Superior temporal gyrus (tissue), 1 donor: ENCODE measurements around the gene NXT1.
"Not testable (repeated sequence)": the region's sequence is repeated elsewhere in the genome, so short reads cannot be mapped to it uniquely, and the experiment has no call there.

ENCODE experiments used
- DNase-seq: peaks from one replicate; pipeline ENCODE4 v3.0.0-alpha.2; 2016; ENCODE audit errors: extremely low spot score

Gene NXT1

GRCh38 chr20:23331450-23332350, 18.9 kb upstream of the NXT1 start:
- DNase-seq = no peak

GRCh38 chr20:23332467-23332866, 18.1 kb upstream of the NXT1 start:
- no peak for DNase-seq

- DNase-seq = no peak
These were observed 16.5 kb upstream of the NXT1 start for GRCh38 chr20:23334111-23334510.

- no peak for DNase-seq
These were observed 15.1 kb upstream of the NXT1 start for GRCh38 chr20:23335521-23335920.

GRCh38 chr20:23336476-23336875, 14.1 kb upstream of the NXT1 start:
- DNase-seq = no peak

- no peak for DNase-seq
These were observed 13.3 kb upstream of the NXT1 start for GRCh38 chr20:23337312-23337711.

GRCh38 chr20:23339986-23340385, 10.6 kb upstream of the NXT1 start:
- no peak for DNase-seq

GRCh38 chr20:23340524-23340923, 10.1 kb upstream of the NXT1 start:
- peak; percentile 78 for DNase-seq

GRCh38 chr20:23341073-23341472, 9.5 kb upstream of the NXT1 start:
- no peak for DNase-seq

- no peak for DNase-seq
These were observed 7.0 kb upstream of the NXT1 start for GRCh38 chr20:23343590-23343989.

- DNase-seq = no peak
These were observed 6.3 kb upstream of the NXT1 start for GRCh38 chr20:23344336-23344735.

- DNase-seq = no peak
These were observed 4.6 kb upstream of the NXT1 start for GRCh38 chr20:23346002-23346401.

- no peak for DNase-seq
These were observed 2.8 kb upstream of the NXT1 start for GRCh38 chr20:23347791-23348190.

GRCh38 chr20:23348510-23348909, 2.1 kb upstream of the NXT1 start:
- not testable (repeated sequence) for DNase-seq

- no peak for DNase-seq
These were observed 1.0 kb upstream of the NXT1 start for GRCh38 chr20:23349338-23350195.

- no peak for DNase-seq
These were observed 580 bp downstream of the NXT1 start for GRCh38 chr20:23350904-23351838.

GRCh38 chr20:23356203-23356602, 5.6 kb downstream of the NXT1 start:
- DNase-seq = no peak

GRCh38 chr20:23357767-23358562, 7.4 kb downstream of the NXT1 start:
- peak; percentile 98 for DNase-seq

GRCh38 chr20:23358563-23358906, 7.9 kb downstream of the NXT1 start:
- no peak for DNase-seq

- DNase-seq = no peak
These were observed 8.5 kb downstream of the NXT1 start for GRCh38 chr20:23358923-23359593.
